Skeletal muscle cell (primary cell): ENCODE data around the gene PTPN21.

ENCODE experiments used
- DNase-seq: peaks from one replicate; pipeline ENCODE4 v3.0.0-alpha.2; 2010; ENCODE audit warnings: low read depth
- H3K4me3 ChIP-seq: 2 replicates; pipeline ENCODE4 v1.5.1; 2011; ENCODE audit warnings: low read depth, mild to moderate bottlenecking, control low read depth, low read length, moderate library complexity

The PTPN21 gene

GRCh38 chr14:88516861-88517357, 37.9 kb downstream of the PTPN21 start:
- DNase-seq, result no peak
- H3K4me3 ChIP-seq, result no peak overlapping the region

- DNase-seq, result no peak
Observed at GRCh38 chr14:88515499-88516221, 39.1 kb downstream of the PTPN21 start.

GRCh38 chr14:88507208-88507607, 47.6 kb downstream of the PTPN21 start:
- no peak overlapping the region for H3K4me3 ChIP-seq
- no peak for DNase-seq

More at GRCh38 chr14:88515499-88516221, 39.1 kb downstream of the PTPN21 start:
- H3K4me3 ChIP-seq, result no peak overlapping the region

- H3K4me3 ChIP-seq, result no peak overlapping the region
- no peak for DNase-seq
Observed at GRCh38 chr14:88505621-88506020, 49.2 kb downstream of the PTPN21 start.

GRCh38 chr14:88504602-88505001, 50.2 kb downstream of the PTPN21 start:
- H3K4me3 ChIP-seq, result no peak overlapping the region
- no peak for DNase-seq

GRCh38 chr14:88503754-88504406, 50.9 kb downstream of the PTPN21 start:
- no peak overlapping the region for H3K4me3 ChIP-seq
- no peak for DNase-seq

- no peak overlapping the region for H3K4me3 ChIP-seq
- no peak for DNase-seq
Observed at GRCh38 chr14:88502740-88503139, 52.1 kb downstream of the PTPN21 start.

- H3K4me3 ChIP-seq, result no peak overlapping the region
- DNase-seq, result no peak
Observed at GRCh38 chr14:88500611-88501010, 54.2 kb downstream of the PTPN21 start.

- DNase-seq, result no peak
- H3K4me3 ChIP-seq, result no peak overlapping the region
Observed at GRCh38 chr14:88499225-88499624, 55.6 kb downstream of the PTPN21 start.

GRCh38 chr14:88496414-88496813, 58.4 kb downstream of the PTPN21 start:
- no peak for DNase-seq
- no peak overlapping the region for H3K4me3 ChIP-seq

GRCh38 chr14:88493392-88494185, 61.2 kb downstream of the PTPN21 start:
- DNase-seq, result no peak
- H3K4me3 ChIP-seq, result no peak overlapping the region

- no peak overlapping the region for H3K4me3 ChIP-seq
- DNase-seq, result no peak
Observed at GRCh38 chr14:88492272-88493089, 62.3 kb downstream of the PTPN21 start.

GRCh38 chr14:88490168-88490567, 64.6 kb downstream of the PTPN21 start:
- H3K4me3 ChIP-seq, result no peak overlapping the region
- no peak for DNase-seq

- no peak overlapping the region for H3K4me3 ChIP-seq
- no peak for DNase-seq
Observed at GRCh38 chr14:88488897-88489296, 65.9 kb downstream of the PTPN21 start.

GRCh38 chr14:88488081-88488480, 66.7 kb downstream of the PTPN21 start:
- no peak overlapping the region for H3K4me3 ChIP-seq
- no peak for DNase-seq

GRCh38 chr14:88482524-88482923, 72.3 kb downstream of the PTPN21 start:
- DNase-seq, result no peak
- H3K4me3 ChIP-seq, result no peak overlapping the region

GRCh38 chr14:88481794-88482193, 73.0 kb downstream of the PTPN21 start:
- no peak for DNase-seq
- H3K4me3 ChIP-seq, result no peak overlapping the region

GRCh38 chr14:88481059-88481458, 73.7 kb downstream of the PTPN21 start:
- no peak overlapping the region for H3K4me3 ChIP-seq
- DNase-seq, result no peak

GRCh38 chr14:88479574-88479987, 75.2 kb downstream of the PTPN21 start:
- DNase-seq, result no peak
- no peak overlapping the region for H3K4me3 ChIP-seq
